Ureter (tissue), 1 donor: Measurements from ENCODE around the gene TAS2R8. TPM values are rescaled to one million over a fixed set of nuclear protein-coding genes. Genes with fewer than 3 reads are reported as not detected.
"Not testable (repeated sequence)": the region's sequence is repeated elsewhere in the genome, so short reads cannot be mapped to it uniquely, and the experiment has no call there.

Experiments
- DNase-seq: peaks from one replicate; pipeline ENCODE4 v3.0.0-alpha.2; 2020; ENCODE audit warnings: low spot score
- total RNA-seq: library from RNA; stranded (reverse); gene quantifications from one replicate; pipeline ENCODE4 v1.2.4, GENCODE V29; 2023
- donor health status: DM: yes; HTN: yes; CAD: no.

The TAS2R8 gene, protein sequence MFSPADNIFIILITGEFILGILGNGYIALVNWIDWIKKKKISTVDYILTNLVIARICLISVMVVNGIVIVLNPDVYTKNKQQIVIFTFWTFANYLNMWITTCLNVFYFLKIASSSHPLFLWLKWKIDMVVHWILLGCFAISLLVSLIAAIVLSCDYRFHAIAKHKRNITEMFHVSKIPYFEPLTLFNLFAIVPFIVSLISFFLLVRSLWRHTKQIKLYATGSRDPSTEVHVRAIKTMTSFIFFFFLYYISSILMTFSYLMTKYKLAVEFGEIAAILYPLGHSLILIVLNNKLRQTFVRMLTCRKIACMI
- total RNA-seq = not detected

DNA sequence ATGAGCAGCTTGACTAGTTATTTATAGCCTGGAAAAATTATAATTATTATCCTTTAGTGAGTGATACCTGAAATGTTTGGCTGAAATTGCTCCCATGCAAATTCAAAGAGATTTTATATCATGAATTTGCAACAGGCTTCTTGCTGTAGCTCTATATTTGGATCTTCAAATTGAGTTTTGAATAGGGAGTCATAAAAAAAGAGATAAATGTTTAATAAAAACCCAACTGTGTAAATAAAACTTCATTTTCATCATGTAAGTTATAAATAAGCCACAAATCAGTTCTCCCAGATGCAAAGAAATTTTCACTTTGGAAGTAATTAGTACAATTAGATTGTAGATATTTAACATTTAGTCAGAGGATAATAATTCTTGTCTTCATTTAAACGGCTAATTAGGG lies at the start of gene TAS2R8:
Gene TAS2R8 (minus strand): TSS at position 101 of the 400 bp plus-strand sequence. CDS start 306 bp downstream, outside the sequence.
- DNase-seq = no peak

DNA sequence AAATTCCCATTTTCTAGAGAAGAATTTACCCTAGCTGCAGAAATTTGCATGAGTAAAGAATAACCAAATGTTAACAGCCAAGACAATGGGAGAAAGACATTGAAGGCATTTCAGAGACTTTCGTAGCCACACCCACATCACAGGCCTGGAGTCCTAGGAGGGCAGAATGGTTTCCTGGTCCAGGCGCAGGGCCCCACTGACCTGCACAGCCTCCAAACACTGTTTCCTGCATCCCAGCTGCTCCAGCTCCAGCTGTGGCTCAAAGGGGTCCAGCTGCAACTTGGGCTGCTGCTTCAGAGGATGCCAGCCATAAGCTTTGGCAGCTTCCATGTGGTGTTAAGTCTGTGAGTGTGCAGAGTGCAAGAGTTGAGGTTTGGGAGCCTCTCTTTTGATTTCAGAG lies 48.7 kb upstream of the TAS2R8 start:
- DNase-seq = no peak

DNA sequence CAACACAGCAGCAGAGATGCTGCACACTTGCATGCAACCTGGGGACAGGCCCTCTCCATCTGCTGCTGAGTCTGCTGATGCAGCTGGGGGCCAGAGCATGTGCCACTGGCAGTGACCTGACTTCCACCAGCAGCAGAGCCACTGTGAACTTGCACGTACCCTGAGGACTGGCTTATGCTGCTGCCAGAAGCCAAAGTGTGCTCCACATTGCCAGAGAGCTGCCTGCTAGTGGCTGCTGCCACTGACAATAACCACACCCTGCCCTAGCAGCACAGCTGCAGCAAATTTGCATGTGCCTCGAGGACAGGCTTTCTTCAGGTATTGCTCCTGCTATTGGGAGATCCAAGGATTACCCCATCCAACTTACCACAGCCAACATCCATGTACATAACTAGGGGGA lies 46.7 kb upstream of the TAS2R8 start:
- DNase-seq = no peak

DNA sequence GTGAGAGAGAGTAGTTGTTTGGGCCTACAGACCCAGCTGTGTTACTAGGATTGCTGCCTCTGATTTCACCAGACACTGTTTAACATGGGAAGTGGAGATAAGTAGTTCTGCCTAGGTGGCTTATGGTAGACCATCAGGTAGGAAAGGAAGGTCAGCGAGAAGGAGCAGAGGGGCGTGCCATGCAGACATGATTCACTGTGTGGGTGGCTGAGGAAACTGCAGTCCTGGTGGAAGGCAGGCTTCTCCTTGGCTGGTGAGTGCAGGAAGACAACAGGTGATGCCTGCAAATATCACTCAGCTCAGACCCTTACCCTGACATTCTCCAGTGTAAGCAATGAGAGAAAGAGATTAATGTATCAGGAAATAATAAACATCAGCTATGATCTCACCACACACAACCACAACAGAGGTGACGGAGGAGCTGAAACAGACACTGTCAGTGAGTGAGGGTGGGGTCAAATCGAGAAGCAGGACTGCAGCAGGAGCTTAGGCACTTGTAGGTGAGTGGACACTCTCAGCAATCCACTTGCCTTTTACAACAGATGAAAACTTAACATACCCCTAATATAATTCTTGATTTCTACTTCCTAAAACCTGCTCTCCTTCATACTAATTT lies 44.3 kb upstream of the TAS2R8 start:
- DNase-seq = no peak

DNA sequence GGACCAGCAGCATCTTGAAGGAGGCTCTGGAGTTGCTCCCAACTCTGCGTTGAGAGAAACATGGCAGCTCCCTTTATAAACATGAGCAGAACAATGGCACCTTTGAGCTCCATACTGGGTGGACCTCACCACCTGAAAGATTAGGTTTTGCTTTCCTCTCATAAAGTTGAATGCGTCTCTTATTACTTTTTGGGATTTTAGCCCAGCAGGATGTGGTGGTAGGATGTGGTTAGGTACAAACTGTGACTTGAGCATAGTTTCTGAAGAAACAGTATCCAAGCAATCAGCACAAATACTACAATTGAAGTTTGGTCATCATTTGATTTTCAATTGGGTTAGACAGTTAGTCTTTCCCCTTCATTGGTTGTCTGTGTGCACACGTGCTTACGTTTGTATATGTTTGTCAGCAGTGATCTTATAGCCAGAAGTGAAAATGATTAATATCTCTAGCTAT lies 42.4 kb upstream of the TAS2R8 start, which contains the start of gene PRR4:
Gene PRR4 (minus strand): TSS at position 51 of the 454 bp plus-strand sequence. CDS start 38 bp downstream, at position 13.
- DNase-seq = no peak

DNA sequence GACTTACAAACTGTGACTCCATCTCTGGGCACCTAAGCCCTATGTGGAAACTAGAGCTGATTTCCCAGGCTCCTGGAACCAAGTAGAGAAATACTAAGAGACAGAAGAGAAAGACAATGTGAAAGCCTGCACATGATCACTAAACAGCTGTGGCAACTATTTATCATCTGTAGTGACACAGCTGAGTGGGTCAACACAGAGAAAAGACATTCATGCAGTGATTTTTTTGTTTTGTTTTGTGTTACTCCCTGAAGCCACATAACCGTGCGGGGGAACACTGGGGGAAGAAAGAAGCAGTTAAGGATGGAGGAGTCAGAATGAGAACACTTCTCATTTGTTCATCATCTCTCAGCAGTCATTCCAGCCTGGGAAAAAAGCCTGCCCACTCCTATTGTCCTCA lies 40.7 kb upstream of the TAS2R8 start:
- no peak for DNase-seq

DNA sequence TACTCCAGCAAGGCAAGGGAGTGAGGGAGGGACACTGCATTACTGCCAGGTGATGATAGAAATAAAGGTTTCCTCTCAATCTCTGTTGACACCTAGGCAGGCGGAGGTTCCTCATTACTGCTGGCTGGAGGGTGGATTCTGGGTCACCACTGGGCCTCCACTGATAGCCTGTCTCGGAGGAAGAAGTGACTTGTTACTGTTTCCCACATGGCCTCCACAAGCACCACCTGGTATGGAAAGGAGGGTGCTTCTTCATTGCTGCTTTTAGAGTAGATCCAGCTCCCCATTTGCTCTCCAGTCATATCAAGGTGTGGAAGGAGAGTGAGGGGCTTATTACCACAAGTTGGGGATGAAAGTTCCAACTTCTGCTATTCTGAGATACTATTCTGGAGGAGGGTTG lies 35.8 kb upstream of the TAS2R8 start:
- DNase-seq = no peak

DNA sequence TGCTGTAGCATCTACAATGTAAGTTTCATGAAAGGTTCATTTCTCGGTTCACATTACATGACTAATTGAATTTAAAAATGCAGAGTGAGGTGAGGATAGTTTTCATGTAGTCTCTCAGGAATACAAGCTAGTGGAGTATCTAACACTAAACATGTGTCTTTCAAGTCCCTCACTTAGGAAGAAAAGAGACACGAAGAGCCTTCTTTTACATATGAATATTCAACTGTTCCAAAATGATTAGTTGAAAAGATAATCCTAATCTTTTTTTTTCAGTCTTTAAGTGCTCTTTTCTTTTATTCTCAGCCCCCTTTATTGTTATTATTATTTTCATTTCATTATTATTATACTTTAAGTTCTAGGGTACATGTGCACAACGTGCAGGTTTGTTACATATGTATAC lies 31.4 kb upstream of the TAS2R8 start:
- DNase-seq = no peak

DNA sequence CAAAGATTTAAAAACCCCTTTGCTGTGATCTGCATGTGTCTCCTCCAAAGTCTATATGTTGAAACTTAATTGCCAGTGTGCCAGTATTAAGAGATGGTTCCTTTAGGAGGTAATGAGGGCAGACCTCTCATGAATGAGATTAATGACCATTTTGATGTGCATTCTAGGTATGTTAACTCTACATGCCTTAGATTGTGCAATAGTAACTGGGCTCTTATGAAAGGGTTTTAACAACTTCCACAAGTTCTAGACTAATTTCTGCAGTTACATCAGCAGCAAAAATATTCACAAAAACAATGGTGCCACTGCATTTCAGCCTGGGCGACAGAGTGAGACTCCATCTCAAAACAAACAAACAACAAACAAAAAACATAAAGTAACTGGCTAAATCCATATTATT lies 22.9 kb upstream of the TAS2R8 start:
- no peak for DNase-seq

DNA sequence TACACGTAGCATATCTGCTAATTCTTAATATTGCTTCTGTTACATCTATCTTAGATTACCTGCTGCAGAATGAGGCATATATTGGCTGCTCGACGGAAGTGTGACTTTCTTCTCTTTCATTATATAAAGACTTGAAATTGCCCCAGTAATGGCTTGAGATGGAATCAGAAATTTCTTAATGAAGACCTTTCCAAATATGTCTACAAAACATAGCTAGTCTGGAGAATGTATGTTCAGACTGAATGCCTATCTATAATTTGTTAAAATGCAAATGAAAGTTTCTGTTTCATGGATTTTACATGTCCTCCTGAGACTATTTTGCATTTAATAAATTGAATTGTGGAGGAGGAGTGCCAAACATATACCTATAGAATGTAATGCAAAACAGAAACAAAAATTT lies 19.2 kb upstream of the TAS2R8 start, which contains the start of gene TAS2R10:
Gene TAS2R10 (minus strand): TSS at position 101 of the 400 bp plus-strand sequence. CDS start 89 bp downstream, at position 12.
- no peak for DNase-seq

DNA sequence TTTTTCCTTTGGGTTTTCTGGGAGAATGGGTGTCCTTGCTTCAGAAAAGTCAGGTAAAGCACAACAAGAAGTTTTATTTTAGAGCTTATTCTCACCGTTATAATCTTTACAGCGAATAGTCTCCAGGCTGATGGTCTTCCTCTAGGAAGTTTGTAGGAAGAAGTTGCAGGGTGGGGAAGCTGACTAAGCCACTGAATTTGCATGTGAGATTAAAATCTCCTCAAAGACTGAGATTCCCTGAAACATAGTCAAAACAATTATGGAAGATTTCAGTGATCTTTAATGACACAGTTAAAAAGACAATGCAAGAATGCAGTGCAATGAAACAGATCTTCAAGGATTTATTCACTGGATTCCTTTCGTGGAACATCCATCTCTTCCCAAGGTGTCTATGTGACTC lies 17.9 kb upstream of the TAS2R8 start:
- no peak for DNase-seq

DNA sequence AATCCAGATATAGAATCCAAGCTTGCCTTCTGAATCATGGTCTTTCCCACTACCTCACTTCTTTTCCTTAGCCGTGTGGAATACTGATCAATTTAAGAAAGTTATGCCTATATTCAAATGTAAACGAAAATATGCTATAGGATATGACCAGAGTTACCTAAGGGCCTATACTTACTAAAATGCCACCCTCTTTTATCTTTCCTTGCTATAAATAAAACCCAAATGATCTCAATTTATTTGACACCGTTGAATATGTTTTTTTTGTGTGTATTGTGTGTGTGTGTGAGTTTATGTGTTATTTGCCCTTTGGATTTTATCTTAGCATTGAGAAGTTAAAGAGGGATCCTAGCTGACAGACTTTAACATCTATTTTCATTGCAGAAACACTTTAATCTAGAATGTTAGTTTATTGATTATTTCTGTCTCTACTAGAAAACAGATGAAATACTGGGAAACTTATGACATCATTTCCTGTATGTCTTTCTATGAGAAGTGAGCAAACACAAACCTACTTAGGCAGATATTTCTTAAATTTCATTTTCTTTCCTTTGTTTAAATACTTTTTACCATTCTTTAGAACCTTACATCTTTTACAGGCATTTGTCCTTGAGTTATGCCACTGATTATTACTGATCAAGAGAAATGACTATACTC lies 4.9 kb upstream of the TAS2R8 start:
- no peak for DNase-seq

DNA sequence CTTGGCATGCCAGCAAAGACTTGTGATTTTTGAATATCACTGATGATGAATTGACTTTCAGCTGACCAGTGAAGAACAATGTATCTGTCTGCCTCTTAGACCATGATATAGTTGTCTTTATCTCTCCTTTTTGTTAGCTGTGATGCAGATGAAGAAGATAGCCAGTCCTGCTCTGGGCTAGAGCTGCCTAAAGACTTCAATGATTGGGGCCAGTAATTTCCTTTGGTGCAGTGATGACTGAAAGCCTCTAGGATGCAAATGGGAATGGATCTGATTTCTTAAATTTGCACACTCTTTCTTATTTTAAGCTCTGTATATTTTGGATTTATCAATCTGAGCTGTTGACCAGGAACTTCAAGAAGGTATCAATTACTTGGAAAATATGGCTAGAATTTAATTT lies 3.0 kb upstream of the TAS2R8 start, which contains the start of gene TAS2R9:
Gene TAS2R9 (minus strand): TSS at position 101 of the 400 bp plus-strand sequence. CDS start 93 bp downstream, at position 8.
- no peak for DNase-seq

DNA sequence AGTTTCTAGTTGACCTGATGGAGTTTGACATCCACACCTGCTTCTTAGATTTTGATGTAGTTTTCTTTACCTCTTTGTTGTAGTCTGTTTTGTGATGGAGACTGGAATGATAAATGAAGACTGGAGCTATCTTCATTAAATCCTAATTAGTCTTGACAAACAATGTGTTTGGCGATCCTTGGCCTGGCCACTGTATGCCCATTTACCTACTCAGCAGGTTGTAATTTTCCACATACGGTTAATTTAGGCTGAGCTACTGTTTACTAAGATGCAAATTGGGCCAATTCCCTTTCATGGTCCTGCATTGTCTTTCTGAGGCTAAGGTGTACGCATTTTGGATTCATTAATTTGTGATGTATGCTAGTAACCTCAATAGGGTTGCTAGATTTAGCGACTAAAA lies 4.5 kb downstream of the TAS2R8 start, which contains the start of gene TAS2R7:
Gene TAS2R7 (minus strand): TSS at position 41 of the 400 bp plus-strand sequence. CDS start 57 bp downstream, outside the sequence.
- DNase-seq = no peak

DNA sequence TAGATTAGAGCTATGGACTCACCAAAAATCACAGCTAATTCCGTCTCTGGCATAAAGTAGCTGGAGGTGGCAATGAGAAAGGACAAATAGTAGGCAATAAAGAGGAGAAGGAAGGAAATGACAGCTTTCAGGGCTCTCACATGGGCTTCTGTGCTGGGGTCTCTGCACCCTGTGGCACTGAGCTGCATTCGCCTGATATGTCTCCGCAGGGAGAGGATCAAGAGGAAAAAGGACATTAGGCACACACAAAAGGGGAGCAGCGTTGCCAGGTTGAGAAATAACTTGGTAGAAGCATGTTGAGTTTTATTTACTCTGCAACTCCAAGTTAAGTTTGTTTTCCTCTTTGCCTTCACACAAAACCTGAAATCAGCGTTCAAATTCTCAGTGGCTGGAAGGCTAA lies 5.3 kb downstream of the TAS2R8 start:
- DNase-seq = no peak

DNA sequence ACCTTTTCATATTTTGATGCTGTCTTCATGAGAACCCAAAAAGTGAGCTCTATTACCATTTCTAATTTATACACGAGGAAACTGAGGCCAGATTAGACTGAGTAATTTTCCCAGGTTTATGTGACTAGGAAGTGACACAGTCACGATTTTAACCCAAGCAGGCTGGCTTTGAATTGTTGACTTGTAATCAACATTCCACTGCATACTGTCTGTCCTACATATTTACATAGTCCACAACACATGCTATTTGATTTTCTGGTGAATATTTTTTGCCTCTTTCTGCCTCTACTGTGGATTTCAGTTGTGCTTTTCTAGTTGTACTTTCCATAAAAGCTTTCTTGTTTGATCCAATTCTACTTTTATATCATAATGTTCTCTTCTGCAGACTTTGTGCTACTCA lies 12.9 kb downstream of the TAS2R8 start:
- DNase-seq = no peak

DNA sequence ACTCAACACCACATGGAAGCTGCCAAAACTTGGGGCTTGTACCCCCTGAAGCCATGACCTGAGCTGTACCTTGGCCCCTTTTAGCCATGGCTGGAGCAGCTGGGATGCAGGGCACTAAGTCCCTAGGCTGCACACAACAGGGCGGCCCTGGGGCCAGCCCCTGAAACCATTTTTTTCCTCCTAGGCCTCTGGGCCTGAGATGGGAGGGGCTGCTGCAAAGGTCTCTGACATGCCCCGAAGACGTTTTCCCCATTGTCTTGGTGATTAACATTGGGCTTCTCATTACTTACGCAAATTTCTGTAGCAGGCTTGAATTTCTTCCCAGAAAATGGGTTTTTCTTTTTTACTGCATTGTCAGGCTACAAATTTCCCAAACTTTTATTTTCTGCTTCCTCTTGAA lies 15.3 kb downstream of the TAS2R8 start:
- DNase-seq = not testable (repeated sequence)

DNA sequence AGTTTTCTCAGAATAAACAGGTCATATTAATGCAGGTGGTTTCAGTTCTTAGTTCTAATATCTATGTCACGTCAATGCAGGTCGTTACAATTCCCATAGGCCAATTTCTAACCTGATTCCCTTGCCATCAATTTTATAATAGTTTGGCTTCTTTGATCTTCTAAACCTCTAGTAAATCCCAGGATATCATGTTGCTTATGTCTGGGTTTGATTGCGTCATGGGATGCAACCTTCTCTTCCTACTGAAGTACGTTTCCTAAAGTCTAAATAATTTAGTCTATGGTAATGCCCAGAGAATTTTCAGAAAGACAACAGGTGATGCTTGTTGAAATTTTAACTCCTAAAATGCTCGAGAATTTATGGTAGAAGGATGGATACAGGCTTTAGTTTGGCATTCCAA lies 23.8 kb downstream of the TAS2R8 start:
- no peak for DNase-seq

DNA sequence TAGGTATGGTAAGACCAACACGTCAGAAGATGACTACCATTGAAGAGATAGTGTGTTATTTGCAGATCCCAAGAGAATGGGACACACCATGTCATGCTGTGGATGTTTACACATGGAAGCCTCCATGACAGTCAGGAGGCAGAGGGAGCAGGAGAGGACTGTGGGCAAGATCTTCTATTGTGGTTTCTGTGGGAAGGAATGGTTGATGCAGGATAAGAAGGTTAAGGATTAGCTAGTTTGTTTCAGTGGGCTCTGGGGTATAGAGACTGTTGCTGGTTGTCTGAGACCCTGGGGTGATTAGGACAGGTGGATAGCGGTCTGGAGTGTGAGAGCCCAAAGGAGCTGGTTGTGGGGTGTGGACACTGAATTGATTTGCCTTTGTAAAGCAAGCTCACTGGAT lies 28.0 kb downstream of the TAS2R8 start:
- DNase-seq = no peak

DNA sequence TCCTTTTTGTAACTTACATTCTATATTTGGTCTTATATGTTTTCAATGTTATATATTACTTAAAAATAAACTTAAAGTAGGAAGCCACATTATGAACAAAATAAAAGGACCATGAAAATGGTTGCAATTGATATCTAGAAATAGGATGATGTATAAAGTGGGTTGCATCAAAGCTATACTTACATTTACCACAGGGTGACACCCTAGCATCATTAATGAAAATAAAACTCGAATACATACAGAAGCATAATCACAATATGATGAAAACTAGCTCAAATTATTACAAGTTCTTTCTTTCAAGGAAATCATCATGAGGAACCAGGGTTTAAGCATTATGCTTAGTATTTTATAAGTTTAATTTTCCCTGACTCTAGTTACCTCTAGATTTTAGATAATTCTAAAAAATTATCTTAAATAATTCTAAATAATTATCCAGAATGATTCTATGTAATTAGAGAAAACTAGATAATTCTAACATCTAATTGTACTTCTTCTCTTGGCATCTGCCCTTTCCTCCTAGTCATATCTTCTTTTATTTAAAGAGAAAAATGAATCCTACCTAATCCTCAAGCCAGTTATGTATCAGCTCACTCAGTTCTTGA lies 35.9 kb downstream of the TAS2R8 start:
- no peak for DNase-seq

DNA sequence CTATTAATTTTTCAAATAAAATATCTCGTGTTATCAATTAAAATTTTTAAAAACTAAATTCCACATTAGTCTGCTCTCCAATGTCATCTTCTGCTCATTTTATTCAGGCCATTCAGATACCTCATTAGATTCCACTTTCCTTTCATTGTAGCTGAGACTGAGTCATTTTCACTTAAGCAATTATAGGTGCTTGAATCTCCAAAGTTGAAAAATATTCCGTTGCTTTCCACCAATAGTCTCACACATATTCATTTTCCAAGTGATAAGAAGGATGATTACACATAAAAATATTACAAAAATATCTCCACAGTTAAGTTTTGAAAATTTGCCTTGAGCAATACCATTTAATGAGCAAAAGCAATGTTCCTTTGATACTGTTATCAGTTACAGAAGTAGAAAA lies 47.4 kb downstream of the TAS2R8 start:
- DNase-seq = no peak

DNA sequence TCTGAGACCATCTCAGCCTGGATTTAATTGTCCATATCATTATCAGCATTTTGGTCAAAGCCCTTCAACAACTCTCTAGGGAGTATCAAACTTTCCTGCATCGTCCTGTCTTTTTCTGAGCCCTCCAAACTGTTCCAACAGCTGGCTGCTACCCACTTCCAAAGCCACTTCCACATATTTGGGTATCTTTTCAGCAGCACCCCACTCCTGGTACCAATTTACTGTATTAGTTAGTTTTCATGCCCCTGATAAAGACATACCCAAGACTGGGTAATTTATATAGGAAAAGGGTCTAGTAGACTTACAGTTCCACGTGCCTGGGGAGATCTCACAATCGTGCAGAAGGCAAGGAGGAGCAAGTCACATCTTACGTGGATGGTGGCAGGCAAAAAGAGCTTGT lies 50.9 kb downstream of the TAS2R8 start:
- DNase-seq = no peak
